ENCODE data around the gene DENND4B. TPM values are rescaled to one million over a fixed set of nuclear protein-coding genes. Genes with fewer than 3 reads are reported as not detected.
"Not testable (repeated sequence)": the region's sequence is repeated elsewhere in the genome, so short reads cannot be mapped to it uniquely, and the experiment has no call there.

Gene DENND4B
- total RNA-seq, 1 donor: 27.6 TPM

DNA sequence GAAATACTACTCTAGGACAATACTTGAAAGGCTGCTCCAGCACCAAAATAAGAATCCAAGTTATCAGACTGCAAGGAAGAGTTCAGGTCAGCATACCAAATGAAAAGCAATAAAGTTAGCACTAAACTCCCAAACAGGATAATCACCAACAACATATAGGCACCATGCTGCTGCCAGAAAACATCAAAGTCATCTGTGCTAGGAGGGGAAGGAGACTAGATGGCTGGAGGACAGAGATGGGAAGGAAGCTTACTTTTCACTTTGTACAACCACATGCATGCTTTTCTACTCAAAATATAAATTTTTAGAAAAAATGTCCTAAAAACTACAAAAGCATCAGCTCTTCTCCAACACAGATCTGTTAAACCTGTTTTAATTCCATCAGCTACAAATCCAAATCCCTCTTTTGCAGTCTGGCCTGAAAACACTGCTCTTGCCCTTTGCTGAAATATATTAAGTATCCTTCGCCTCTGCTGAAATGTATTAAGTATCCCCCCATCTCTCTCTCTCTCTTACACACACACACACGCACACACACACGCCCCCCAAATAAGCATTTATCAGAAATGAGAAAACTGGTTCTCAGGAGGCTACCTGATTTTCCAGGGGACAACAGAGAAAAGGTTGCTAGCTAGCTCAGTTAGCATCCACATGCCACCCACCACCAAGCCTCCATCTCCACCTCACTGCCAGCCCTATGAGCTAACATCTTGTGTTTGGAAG lies 25.3 kb downstream of the DENND4B start:
- H3K4me3 ChIP-seq (ENCODE audit: low read depth, low read length): peak overlapping the region; percentile 88
- DNase-seq (ENCODE audit: low read depth): no peak
- TF ChIP-seq, protein P1, sequence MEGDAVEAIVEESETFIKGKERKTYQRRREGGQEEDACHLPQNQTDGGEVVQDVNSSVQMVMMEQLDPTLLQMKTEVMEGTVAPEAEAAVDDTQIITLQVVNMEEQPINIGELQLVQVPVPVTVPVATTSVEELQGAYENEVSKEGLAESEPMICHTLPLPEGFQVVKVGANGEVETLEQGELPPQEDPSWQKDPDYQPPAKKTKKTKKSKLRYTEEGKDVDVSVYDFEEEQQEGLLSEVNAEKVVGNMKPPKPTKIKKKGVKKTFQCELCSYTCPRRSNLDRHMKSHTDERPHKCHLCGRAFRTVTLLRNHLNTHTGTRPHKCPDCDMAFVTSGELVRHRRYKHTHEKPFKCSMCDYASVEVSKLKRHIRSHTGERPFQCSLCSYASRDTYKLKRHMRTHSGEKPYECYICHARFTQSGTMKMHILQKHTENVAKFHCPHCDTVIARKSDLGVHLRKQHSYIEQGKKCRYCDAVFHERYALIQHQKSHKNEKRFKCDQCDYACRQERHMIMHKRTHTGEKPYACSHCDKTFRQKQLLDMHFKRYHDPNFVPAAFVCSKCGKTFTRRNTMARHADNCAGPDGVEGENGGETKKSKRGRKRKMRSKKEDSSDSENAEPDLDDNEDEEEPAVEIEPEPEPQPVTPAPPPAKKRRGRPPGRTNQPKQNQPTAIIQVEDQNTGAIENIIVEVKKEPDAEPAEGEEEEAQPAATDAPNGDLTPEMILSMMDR (IDR thresholded peaks at IDR 0.05; ENCODE audit: insufficient read depth, low read depth, low read length): no peak

DNA sequence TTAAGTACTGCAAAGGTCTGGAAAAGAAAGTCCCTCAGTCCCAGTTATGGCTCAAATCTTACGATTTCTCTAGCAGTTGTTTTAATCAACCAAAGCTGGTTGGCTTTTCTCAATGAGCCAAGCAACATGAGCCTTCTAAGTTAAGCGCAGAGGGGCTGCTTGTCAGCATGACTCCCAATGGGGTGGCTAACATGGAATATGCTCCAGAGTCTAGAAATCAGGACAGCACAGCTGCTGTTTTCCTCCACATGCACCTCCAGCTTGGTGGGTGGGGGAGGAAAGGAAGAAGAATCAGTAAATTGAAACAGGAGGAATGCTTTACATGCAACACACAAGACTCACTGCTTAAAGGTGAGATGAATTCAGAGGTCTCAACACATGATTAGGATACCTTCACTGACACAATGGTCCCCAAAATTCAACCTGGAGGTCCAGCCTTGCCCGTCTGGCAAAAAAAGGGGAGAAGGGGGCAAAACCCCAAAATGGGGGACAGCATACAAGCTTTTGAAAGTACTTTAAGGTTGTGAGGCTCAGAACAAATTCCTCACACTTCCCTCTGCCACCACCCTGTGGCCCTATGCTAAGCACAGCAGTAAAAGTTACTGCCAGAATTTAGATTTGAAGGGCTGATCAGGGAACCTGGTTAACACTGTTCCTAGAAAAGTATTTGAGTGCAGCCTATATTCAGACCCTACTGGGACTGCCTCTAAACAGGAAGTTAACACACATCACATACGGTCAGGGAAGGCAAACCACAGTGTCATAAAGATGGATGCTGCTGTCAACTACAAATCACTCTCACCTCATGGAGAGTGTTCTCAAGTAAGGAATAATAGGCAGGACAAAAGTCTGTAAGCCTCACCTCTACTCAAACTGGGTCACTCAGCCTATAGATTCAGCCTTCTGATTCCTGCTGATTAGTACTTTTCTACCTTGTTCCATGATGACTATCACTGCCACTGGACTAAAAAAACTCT lies 26.4 kb downstream of the DENND4B start:
- DNase-seq (ENCODE audit: low read depth): peak; percentile 37

DNA sequence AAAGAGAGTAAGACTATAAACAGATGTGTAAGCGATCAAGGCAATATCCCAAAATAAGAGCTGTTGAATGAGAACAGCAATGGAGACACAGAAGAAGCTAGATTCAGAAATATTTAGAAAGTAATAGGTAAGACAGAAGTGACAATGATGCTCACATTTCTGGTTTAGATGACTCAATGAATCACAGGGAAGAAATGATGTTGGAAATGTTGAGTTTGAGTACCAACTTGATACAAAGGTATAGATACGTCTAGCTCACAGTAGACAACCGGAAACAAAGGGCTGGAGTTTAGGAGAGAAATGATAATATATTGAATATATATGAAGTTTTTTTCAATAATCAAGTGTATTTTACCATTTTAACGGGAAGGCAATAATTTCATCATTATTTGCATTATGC lies 30.2 kb downstream of the DENND4B start:
- TF ChIP-seq, protein P1 (IDR thresholded peaks at IDR 0.05; ENCODE audit: insufficient read depth, low read depth, low read length): no peak
- no peak overlapping the region for H3K4me3 ChIP-seq (ENCODE audit: low read depth, low read length)
- DNase-seq (ENCODE audit: low read depth): no peak

More for the DNA sequence above, 26.4 kb downstream of the DENND4B start:
- peak overlapping the region; percentile 0 for H3K4me3 ChIP-seq (ENCODE audit: low read depth, low read length)
- TF ChIP-seq, protein P1 (IDR thresholded peaks at IDR 0.05; ENCODE audit: insufficient read depth, low read depth, low read length): peak; percentile 29

DNA sequence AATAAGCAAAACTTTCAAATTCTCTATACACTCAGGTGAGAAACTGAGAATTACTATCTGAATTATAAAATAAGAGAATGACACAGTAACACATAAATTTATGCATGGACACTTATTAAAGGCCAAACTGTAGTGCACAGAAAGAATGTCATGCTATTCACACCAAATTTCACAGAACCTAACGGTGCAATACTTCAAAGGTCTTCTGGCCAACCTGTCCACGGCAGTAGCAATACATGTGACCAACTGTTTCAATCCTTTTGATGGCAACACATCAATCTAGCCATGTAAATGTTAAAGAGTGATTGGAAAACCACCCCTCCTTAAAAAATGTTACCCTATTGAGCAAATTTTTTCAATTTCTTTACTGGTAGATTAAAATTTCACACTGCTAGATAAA lies 34.2 kb downstream of the DENND4B start:
- DNase-seq (ENCODE audit: low read depth): no peak
- no peak overlapping the region for H3K4me3 ChIP-seq (ENCODE audit: low read depth, low read length)
- TF ChIP-seq, protein P1 (IDR thresholded peaks at IDR 0.05; ENCODE audit: insufficient read depth, low read depth, low read length): no peak

DNA sequence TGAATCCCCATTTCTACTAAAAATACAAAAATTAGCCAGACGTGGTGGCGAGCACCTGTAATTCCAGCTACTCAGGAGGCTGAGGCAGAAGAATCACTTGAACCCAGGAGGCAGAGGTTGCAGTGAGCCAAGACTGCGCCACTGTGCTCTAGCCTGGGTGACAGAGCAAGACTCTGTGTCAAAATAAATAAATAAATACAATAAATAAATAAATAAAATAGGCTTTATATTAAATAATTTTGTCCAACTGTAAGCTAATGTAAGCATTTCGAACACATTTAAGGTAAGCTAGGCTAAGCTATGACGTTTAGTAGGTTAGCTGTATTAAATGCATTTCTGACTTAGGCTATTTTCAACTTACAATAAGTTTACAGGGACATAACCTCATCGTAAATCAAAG lies 36.0 kb downstream of the DENND4B start:
- H3K4me3 ChIP-seq (ENCODE audit: low read depth, low read length); DNase-seq (ENCODE audit: low read depth): not testable (repeated sequence)

DNA sequence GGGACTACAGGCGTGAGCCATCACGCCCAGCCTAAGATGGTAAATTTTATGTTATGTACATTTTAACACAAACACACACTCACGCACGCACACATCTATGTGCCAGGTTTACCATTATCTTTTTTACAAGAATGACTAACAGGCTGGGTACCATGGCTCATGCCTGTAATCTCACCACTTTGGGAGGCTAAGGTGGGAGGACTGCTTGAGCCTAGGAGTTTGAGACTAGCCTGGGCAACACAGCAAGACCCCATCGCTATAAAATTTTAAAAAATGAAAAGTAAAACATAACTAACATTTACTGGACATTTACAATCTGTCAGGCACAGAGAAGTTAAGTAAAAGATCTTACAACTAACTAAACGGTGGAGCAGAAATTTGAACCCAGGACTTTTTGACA lies 38.4 kb downstream of the DENND4B start:
- DNase-seq (ENCODE audit: low read depth): no peak
- H3K4me3 ChIP-seq (ENCODE audit: low read depth, low read length): no peak overlapping the region
- TF ChIP-seq, protein P1 (IDR thresholded peaks at IDR 0.05; ENCODE audit: insufficient read depth, low read depth, low read length): no peak

DNA sequence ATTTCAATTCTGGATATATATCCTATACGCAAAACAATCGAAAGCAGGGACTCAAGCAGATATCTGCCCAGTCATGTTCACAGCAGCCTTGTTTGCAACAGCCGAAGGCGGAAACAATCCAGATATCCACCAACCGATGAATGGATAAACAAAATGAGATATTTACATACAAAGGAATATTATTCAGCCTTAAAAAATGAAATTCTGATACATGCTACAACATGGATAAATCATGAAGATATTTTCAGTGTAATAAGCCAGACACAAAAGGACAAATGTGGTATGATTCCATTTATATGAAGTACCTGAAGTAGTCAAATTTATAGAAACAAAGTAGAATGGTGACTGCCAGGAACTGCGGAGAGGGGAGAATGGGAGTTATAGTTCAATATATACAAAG lies 39.4 kb downstream of the DENND4B start:
- TF ChIP-seq, protein P1 (IDR thresholded peaks at IDR 0.05; ENCODE audit: insufficient read depth, low read depth, low read length): no peak
- H3K4me3 ChIP-seq (ENCODE audit: low read depth, low read length): no peak overlapping the region
- no peak for DNase-seq (ENCODE audit: low read depth)

Measured in fibroblast of villous mesenchyme (primary cell).